ENCODE results near the gene THRSP.
"Not testable (repeated sequence)": the region's sequence is repeated elsewhere in the genome, so short reads cannot be mapped to it uniquely, and the experiment has no call there.

Gene THRSP

DNA sequence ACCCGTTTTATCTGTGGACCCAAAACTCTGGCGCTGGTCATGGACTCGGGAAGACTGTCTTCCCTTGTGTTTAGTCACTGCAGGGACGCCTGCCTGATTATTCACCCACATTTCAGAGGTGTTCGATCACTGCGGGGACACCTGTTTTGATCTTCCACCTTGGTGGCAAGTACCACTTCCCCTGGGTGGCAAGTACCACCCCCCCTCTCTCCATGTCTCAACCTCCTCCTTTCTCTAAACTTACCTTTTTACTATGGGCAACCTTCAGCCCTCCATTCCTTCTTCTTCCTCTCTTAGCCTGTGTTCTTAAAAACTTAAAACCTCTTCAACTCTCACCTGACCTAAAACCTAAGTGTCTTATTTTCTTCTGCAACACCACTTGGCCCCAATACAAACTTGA, 17.9 kb downstream of the THRSP start:
- no peak overlapping the region for H3K4me3 ChIP-seq (replicated peaks; ENCODE audit: insufficient read depth, low read length)
- no peak for DNase-seq (ENCODE audit: low read depth in 1 of 2, low spot score in 1 of 2)
- no peak for TF ChIP-seq CTCF (IDR thresholded peaks at IDR 0.05; ENCODE audit: insufficient read depth, low read length)
- TF ChIP-seq GABPA (IDR thresholded peaks at IDR 0.05; ENCODE audit: low read depth) = no peak
- TF ChIP-seq SPI1 (IDR thresholded peaks at IDR 0.05; ENCODE audit: borderline replicate concordance, low read depth) = no peak
- TF ChIP-seq, protein P1, sequence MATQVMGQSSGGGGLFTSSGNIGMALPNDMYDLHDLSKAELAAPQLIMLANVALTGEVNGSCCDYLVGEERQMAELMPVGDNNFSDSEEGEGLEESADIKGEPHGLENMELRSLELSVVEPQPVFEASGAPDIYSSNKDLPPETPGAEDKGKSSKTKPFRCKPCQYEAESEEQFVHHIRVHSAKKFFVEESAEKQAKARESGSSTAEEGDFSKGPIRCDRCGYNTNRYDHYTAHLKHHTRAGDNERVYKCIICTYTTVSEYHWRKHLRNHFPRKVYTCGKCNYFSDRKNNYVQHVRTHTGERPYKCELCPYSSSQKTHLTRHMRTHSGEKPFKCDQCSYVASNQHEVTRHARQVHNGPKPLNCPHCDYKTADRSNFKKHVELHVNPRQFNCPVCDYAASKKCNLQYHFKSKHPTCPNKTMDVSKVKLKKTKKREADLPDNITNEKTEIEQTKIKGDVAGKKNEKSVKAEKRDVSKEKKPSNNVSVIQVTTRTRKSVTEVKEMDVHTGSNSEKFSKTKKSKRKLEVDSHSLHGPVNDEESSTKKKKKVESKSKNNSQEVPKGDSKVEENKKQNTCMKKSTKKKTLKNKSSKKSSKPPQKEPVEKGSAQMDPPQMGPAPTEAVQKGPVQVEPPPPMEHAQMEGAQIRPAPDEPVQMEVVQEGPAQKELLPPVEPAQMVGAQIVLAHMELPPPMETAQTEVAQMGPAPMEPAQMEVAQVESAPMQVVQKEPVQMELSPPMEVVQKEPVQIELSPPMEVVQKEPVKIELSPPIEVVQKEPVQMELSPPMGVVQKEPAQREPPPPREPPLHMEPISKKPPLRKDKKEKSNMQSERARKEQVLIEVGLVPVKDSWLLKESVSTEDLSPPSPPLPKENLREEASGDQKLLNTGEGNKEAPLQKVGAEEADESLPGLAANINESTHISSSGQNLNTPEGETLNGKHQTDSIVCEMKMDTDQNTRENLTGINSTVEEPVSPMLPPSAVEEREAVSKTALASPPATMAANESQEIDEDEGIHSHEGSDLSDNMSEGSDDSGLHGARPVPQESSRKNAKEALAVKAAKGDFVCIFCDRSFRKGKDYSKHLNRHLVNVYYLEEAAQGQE (IDR thresholded peaks at IDR 0.05; ENCODE audit: insufficient replicate concordance, low read depth) = no peak
- no peak for TF ChIP-seq POLR2AphosphoS5 (IDR thresholded peaks at IDR 0.05; ENCODE audit: low read depth)
- no peak overlapping the region for H3K27ac ChIP-seq (replicated peaks)
- no peaks in the 10 kb centered on the region for H3K27me3 ChIP-seq (ENCODE audit: insufficient read depth, poor library complexity, severe bottlenecking)

DNA sequence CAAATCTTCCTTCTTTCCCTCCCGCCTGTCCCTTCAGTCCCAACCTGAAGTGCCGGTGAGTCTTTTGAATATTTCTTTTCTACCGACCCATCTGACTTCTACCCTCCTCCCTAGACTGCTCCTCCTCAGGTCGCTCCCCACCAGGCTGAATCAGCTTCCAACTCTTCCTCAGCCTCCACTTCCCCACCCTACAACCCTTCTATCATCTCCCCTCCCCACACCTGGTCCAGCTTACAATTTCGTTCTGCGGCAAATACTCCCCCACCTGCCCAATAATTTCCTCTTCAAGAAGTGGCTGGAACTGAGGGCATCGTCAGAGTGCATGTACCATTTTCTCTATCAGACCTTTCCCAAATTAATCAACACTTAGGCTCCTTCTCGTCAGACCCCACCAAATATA, 18.5 kb downstream of the THRSP start:
- no peak overlapping the region for H3K4me3 ChIP-seq (replicated peaks; ENCODE audit: insufficient read depth, low read length)
- DNase-seq (ENCODE audit: low read depth in 1 of 2, low spot score in 1 of 2) = no peak
- no peak overlapping the region for H3K27ac ChIP-seq (replicated peaks)
- no peak for TF ChIP-seq CTCF (IDR thresholded peaks at IDR 0.05; ENCODE audit: insufficient read depth, low read length)
- TF ChIP-seq SPI1 (IDR thresholded peaks at IDR 0.05; ENCODE audit: borderline replicate concordance, low read depth) = no peak
- TF ChIP-seq GABPA (IDR thresholded peaks at IDR 0.05; ENCODE audit: low read depth) = no peak
- TF ChIP-seq, protein P1 (IDR thresholded peaks at IDR 0.05; ENCODE audit: insufficient replicate concordance, low read depth) = no peak
- TF ChIP-seq POLR2AphosphoS5 (IDR thresholded peaks at IDR 0.05; ENCODE audit: low read depth) = no peak
- no peaks in the 10 kb centered on the region for H3K27me3 ChIP-seq (ENCODE audit: insufficient read depth, poor library complexity, severe bottlenecking)

DNA sequence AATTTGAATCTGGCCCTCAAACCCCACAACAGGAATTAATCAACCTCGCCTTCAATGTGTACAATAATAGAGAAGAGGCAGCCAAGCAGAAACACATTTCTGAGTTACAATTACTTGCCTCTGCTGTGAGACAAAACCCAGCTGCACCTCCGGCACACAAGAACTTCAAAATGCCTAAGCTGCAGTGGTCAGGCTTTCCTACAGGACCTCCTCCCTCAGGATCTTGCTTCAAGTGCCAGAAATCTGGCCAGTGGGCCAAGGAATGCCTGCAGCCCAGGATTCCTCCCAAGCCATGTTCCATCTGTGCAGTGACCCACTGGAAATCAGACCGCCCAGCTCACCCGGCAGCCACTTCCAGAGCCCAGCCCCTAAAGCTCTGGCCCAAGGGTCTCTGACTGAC, 19.4 kb downstream of the THRSP start:
- no peak for DNase-seq (ENCODE audit: low read depth in 1 of 2, low spot score in 1 of 2)
- no peak for TF ChIP-seq CTCF (IDR thresholded peaks at IDR 0.05; ENCODE audit: insufficient read depth, low read length)
- no peak for TF ChIP-seq SPI1 (IDR thresholded peaks at IDR 0.05; ENCODE audit: borderline replicate concordance, low read depth)
- TF ChIP-seq, protein P1 (IDR thresholded peaks at IDR 0.05; ENCODE audit: insufficient replicate concordance, low read depth) = no peak
- TF ChIP-seq GABPA (IDR thresholded peaks at IDR 0.05; ENCODE audit: low read depth) = no peak
- TF ChIP-seq POLR2AphosphoS5 (IDR thresholded peaks at IDR 0.05; ENCODE audit: low read depth) = no peak
- no peaks in the 10 kb centered on the region for H3K27me3 ChIP-seq (ENCODE audit: insufficient read depth, poor library complexity, severe bottlenecking)

DNA sequence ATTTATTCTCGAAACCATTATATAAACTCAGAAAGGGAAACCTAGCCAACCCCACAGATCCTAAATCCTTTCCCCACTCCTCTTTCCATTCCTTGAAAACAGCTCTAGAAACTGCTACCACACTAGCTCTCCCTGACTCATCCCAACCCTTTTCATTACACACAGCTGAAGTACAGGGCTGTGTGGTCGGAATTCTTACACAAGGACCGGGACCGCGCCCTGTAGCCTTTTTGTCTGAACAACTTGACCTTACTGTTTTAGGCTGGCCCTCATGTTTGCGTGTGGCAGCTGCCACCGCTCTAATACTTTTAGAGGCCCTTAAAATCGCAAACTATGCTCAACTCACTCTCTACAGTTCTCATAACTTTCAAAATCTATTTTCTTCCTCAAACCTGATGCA, 20.8 kb downstream of the THRSP start:
- not testable (repeated sequence) for H3K4me3 ChIP-seq (replicated peaks; ENCODE audit: insufficient read depth, low read length); H3K27ac ChIP-seq (replicated peaks); DNase-seq (ENCODE audit: low read depth in 1 of 2, low spot score in 1 of 2); H3K27me3 ChIP-seq (ENCODE audit: insufficient read depth, poor library complexity, severe bottlenecking)

More for the DNA sequence above, 19.4 kb downstream of the THRSP start:
- Histone ChIP-seq H3K4me3 (replicated peaks; ENCODE audit: insufficient read depth, low read length) (no peak overlapping the region), H3K27ac (replicated peaks) (no peak overlapping the region)
